ENCODE results near the gene CHST14.

DNA sequence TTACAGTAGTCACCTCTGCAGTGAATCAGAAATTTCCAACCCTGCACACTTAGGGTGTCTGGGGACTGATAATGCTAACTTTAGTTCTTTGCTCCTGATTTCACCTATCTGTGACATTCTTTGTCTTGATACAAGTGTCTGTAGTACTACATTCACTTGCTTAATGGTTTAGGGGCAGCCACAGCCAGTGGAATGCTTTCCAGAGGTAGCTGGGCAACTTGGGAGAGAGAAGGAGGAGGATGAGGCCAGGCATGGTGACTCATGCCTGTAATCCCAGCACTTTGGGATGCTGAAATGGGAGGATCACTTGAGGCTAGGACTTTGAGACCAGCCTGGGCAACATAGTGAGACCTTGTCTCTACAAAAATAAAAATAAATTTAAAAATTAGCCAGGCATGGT lies 21.5 kb upstream of the CHST14 start:
- TF ChIP-seq, protein P1, sequence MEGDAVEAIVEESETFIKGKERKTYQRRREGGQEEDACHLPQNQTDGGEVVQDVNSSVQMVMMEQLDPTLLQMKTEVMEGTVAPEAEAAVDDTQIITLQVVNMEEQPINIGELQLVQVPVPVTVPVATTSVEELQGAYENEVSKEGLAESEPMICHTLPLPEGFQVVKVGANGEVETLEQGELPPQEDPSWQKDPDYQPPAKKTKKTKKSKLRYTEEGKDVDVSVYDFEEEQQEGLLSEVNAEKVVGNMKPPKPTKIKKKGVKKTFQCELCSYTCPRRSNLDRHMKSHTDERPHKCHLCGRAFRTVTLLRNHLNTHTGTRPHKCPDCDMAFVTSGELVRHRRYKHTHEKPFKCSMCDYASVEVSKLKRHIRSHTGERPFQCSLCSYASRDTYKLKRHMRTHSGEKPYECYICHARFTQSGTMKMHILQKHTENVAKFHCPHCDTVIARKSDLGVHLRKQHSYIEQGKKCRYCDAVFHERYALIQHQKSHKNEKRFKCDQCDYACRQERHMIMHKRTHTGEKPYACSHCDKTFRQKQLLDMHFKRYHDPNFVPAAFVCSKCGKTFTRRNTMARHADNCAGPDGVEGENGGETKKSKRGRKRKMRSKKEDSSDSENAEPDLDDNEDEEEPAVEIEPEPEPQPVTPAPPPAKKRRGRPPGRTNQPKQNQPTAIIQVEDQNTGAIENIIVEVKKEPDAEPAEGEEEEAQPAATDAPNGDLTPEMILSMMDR (conservative IDR thresholded peaks at IDR 0.05 in 1 of 2, IDR thresholded peaks at IDR 0.05 in 1 of 2; ENCODE audit: low read depth in 1 of 2, low read length in 2 of 2) = no peak
- TF ChIP-seq EZH2 (IDR thresholded peaks at IDR 0.05; ENCODE audit: low read length, missing control alignments) = no peak

Data from fibroblast of lung (primary cell).